ENCODE data around the gene SLC45A2. TPM values are rescaled to one million over a fixed set of nuclear protein-coding genes. Genes with fewer than 3 reads are reported as not detected.

SLC45A2 gene
- total RNA-seq, 1 experiment from 2014 or later, result not detected

- Mint-ChIP-seq H3K4me1 (peaks cover 10 to 18% of the 10 kb centered on the region in 2 experiments; a peak in 3 of 4 replicates), H3K4me3 (no peak overlapping the region), H3K27me3 (ENCODE audit: low read depth) (no peaks in the 10 kb centered on the region), H3K27ac (0 out of 7 replicates have a peak overlapping the region, but pooled peaks of 1 of the 3 experiments have one; percentile 9), H3K9me3 (no peaks in the 10 kb centered on the region; a peak in 1 of 5 replicates), H3K36me3 (ENCODE audit: insufficient read depth in 1 of 3, low read depth in 3 of 3) (peaks cover 0 to 25% (median 10%) of the 10 kb centered on the region in 3 experiments; a peak in 5 of 7 replicates)
- Histone ChIP-seq H3K23ac (ENCODE audit: insufficient read length, low read depth, low read length) (no peak overlapping the region), H3K27ac (ENCODE audit: insufficient read length, low read depth, low read length) (no peak overlapping the region), H3K27me3 (ENCODE audit: insufficient read depth, low read length) (no peaks in the 10 kb centered on the region), H2BK120ac (ENCODE audit: low read depth, low read length, poor library complexity, severe bottlenecking) (no peak overlapping the region), H4K5ac (ENCODE audit: insufficient read length, low read depth, low read length) (no peak overlapping the region), H3K56ac (ENCODE audit: insufficient read length, low read depth, low read length) (no peak overlapping the region), H3T11ph (ENCODE audit: low read length) (no peak overlapping the region), H2AK5ac (ENCODE audit: insufficient read length, low read length) (no peak overlapping the region), H2AFZ (ENCODE audit: low read length) (no peak overlapping the region), H3K79me2 (ENCODE audit: insufficient read depth, low read length) (no peaks in the 10 kb centered on the region), H3K9me3 (ENCODE audit: control insufficient read depth, low read depth, low read length) (no peaks in the 10 kb centered on the region), H3K14ac (ENCODE audit: insufficient read depth, low read length) (no peak overlapping the region), H3K9ac (ENCODE audit: extremely low read depth, insufficient read length, low read length) (no peak overlapping the region), H3K18ac (ENCODE audit: insufficient read length, low read depth, low read length) (no peak overlapping the region), H4K91ac (ENCODE audit: insufficient read length, low read depth, low read length) (no peak overlapping the region), H3K4me1 (ENCODE audit: insufficient read depth, low read length) (no peaks in the 10 kb centered on the region), H2BK5ac (ENCODE audit: insufficient read length, low read length) (no peak overlapping the region), H2BK15ac (ENCODE audit: low read depth, low read length) (no peak overlapping the region), H4K20me1 (ENCODE audit: control insufficient read depth, insufficient read depth, insufficient read length) (no peaks in the 10 kb centered on the region), H3K4ac (ENCODE audit: low read depth, low read length) (no peak overlapping the region), H3K4me2 (ENCODE audit: insufficient read depth, insufficient read length, low read length) (no peak overlapping the region), H3K23me2 (ENCODE audit: insufficient read length, low read depth, low read length, poor library complexity, severe bottlenecking) (no peaks in the 10 kb centered on the region), H3K79me1 (ENCODE audit: insufficient read depth, low read depth, low read length, poor library complexity, severe bottlenecking) (no peaks in the 10 kb centered on the region), H2BK12ac (ENCODE audit: insufficient read length, low read depth, low read length) (no peak overlapping the region), H2BK20ac (ENCODE audit: low read depth, low read length, poor library complexity, severe bottlenecking) (no peak overlapping the region), H4K8ac (replicated peaks; ENCODE audit: insufficient read length, low read depth, low read length) (no peak overlapping the region)
- no peak for TF ChIP-seq CTCF (conservative IDR thresholded peaks at IDR 0.05)
- no CpG with 5 or more reads among the region's 4 CpGs for WGBS (ENCODE audit: extremely low coverage, insufficient read length, low lambda C conversion rate)
- DNase-seq, result no peak
Observed at GRCh38 chr5:33999978-34000377, 15.5 kb upstream of the SLC45A2 start.
